K562 (cell line): ENCODE results near the gene MVD. TPM values are rescaled to one million over a fixed set of nuclear protein-coding genes. Genes with fewer than 3 reads are reported as not detected.

Experiments
- CREM ChIP-seq: IDR thresholded peaks from 2 replicates; pipeline ENCODE4 v1.6.1; 2014; ENCODE audit warnings: antibody characterized with exemption, low read depth
- DDX20 ChIP-seq: fragments of 450-650 bp; IDR thresholded peaks from 2 replicates; pipeline ENCODE4 v1.6.1; 2016; ENCODE audit warnings: missing genetic modification characterization, low read depth, mild to moderate bottlenecking, missing compliant biosample characterization, moderate library complexity
- MAFK ChIP-seq: IDR thresholded peaks from 2 replicates; pipeline ENCODE4 v1.6.1; 2011; ENCODE audit warnings: low read length, improper control_type of control experiment
- MEF2D ChIP-seq: conservative IDR thresholded peaks from 2 replicates; pipeline ENCODE4 v1.6.1; 2016; ENCODE audit warnings: low read depth, missing genetic modification characterization, missing compliant biosample characterization
- NR4A1 ChIP-seq, 2 experiments: fragments of 250-450 bp in 1 of 2; fragments of 450-650 bp in 1 of 2; sonication (Bioruptor Pico) in 1 of 2; IDR thresholded peaks; 2 replicates each; pipeline versions ENCODE4 v1.4.0 to v1.6.1; 2016 to 2020; ENCODE audit warnings: mild to moderate bottlenecking in 2 of 2, missing compliant biosample characterization in 1 of 2, missing genetic modification characterization in 1 of 2, moderate library complexity in 1 of 2
- POLR2G ChIP-seq: fragments of 200-400 bp; formaldehyde crosslinking; IDR thresholded peaks from 2 replicates; pipeline ENCODE4 v1.6.1; 2017; ENCODE audit warnings: low read depth, mild to moderate bottlenecking, antibody characterized with exemption, low read length, moderate library complexity
- SMC3 ChIP-seq: conservative IDR thresholded peaks from 2 replicates; pipeline ENCODE4 v1.6.1; 2011; ENCODE audit warnings: low read depth, low read length, improper control_type of control experiment; ENCODE audit not compliant: insufficient read depth
- STAT5A ChIP-seq: IDR thresholded peaks from 2 replicates; pipeline ENCODE4 v1.6.1; 2012; ENCODE audit warnings: low read length, inconsistent platforms, borderline replicate concordance
- THRAP3 ChIP-seq: fragments of 450-650 bp; IDR thresholded peaks from 2 replicates; pipeline ENCODE4 v1.6.1; 2016; ENCODE audit warnings: mild to moderate bottlenecking, inconsistent platforms, borderline replicate concordance
- ZFX ChIP-seq: sonication (generic); formaldehyde crosslinking; IDR thresholded peaks from 2 replicates; pipeline ENCODE4 v1.8.0; 2022; ENCODE audit warnings: mild to moderate bottlenecking, missing genetic modification reagents, moderate library complexity
- ZHX1 ChIP-seq: fragments of 150-350 bp; conservative IDR thresholded peaks from 2 replicates; pipeline ENCODE4 v1.6.1; 2014; ENCODE audit warnings: low read length
- ZKSCAN3 ChIP-seq: fragments of 250-450 bp; sonication (Bioruptor Pico); IDR thresholded peaks from 2 replicates; pipeline ENCODE4 v1.4.0; 2020
- polyA plus RNA-seq, 8 experiments: library from polyadenylated mRNA; depleted of rRNA in 4 of 8; stranded (reverse) in 5 of 8; unstranded in 3 of 8; fragments of >200 nt; fragmentation: Nextera tagmentation in 2 of 8; fragmentation: Illumina TruSeq in 1 of 8; extraction: Ambion mirVana in 2 of 8; extraction: Trizol in 1 of 8; gene quantifications; 2 replicates each; pipeline versions ENCODE4 v1.2.1 to v1.2.3, GENCODE V29; 2011 to 2014; ENCODE audit warnings: inconsistent platforms in 1 of 8, missing spikeins in 1 of 8
- total RNA-seq, 7 experiments: library from RNA; depleted of rRNA in 6 of 7; stranded (reverse); fragments of >200 nt in 6 of 7; fragmentation: Illumina TruSeq in 2 of 7; extraction: Trizol in 2 of 7; gene quantifications; 2 replicates each; pipeline versions ENCODE4 v1.2.1 to v1.2.3, GENCODE V29; 2011 to 2021; ENCODE audit warnings: low replicate concordance in 1 of 7
- TF ChIP-seq, protein P1 (sequence below): fragments of 250-450 bp; sonication (Bioruptor Pico); IDR thresholded peaks from 2 replicates; pipeline ENCODE4 v1.9.0; 2021; ENCODE audit warnings: mild to moderate bottlenecking, inconsistent platforms
- TF ChIP-seq, protein P2 (sequence below): fragments of 250-450 bp; sonication (Bioruptor Pico); IDR thresholded peaks from 2 replicates; pipeline ENCODE4 v1.5.0; 2020; ENCODE audit warnings: mild to moderate bottlenecking, borderline replicate concordance

The MVD gene
- total and polyA plus RNA-seq, 9 of the 15 experiments (the other 6 are each of a cell fraction or from before 2014, with no cell fraction given), result 12.2 to 141 (median 45.3) TPM

- TF ChIP-seq, protein P1, sequence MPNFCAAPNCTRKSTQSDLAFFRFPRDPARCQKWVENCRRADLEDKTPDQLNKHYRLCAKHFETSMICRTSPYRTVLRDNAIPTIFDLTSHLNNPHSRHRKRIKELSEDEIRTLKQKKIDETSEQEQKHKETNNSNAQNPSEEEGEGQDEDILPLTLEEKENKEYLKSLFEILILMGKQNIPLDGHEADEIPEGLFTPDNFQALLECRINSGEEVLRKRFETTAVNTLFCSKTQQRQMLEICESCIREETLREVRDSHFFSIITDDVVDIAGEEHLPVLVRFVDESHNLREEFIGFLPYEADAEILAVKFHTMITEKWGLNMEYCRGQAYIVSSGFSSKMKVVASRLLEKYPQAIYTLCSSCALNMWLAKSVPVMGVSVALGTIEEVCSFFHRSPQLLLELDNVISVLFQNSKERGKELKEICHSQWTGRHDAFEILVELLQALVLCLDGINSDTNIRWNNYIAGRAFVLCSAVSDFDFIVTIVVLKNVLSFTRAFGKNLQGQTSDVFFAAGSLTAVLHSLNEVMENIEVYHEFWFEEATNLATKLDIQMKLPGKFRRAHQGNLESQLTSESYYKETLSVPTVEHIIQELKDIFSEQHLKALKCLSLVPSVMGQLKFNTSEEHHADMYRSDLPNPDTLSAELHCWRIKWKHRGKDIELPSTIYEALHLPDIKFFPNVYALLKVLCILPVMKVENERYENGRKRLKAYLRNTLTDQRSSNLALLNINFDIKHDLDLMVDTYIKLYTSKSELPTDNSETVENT, result no peak
- TF ChIP-seq ZFX (CRISPR knock-in tag) (0 out of 2 replicates have a peak, but pooled peaks have one; percentile 4), ZHX1 (no peak), NR4A1 (CRISPR knock-in tag; IDR thresholded peaks at IDR 0.05) (no peak), NR4A1 (tag; IDR thresholded peaks at IDR 0.05) (no peak), DDX20 (tag) (no peak), SMC3 (peak; percentile 44; the same call in 1 of the 2 replicates), POLR2G (0 out of 2 replicates have a peak, but pooled peaks have one; percentile 6), MEF2D (no peak), THRAP3 (0 out of 2 replicates have a peak, but pooled peaks have one; percentile 44), STAT5A (no peak), ZKSCAN3 (CRISPR knock-in tag) (no peak), MAFK (no peak), CREM (peak; percentile 28; the same call in 1 of the 2 replicates)
- TF ChIP-seq, protein P2, sequence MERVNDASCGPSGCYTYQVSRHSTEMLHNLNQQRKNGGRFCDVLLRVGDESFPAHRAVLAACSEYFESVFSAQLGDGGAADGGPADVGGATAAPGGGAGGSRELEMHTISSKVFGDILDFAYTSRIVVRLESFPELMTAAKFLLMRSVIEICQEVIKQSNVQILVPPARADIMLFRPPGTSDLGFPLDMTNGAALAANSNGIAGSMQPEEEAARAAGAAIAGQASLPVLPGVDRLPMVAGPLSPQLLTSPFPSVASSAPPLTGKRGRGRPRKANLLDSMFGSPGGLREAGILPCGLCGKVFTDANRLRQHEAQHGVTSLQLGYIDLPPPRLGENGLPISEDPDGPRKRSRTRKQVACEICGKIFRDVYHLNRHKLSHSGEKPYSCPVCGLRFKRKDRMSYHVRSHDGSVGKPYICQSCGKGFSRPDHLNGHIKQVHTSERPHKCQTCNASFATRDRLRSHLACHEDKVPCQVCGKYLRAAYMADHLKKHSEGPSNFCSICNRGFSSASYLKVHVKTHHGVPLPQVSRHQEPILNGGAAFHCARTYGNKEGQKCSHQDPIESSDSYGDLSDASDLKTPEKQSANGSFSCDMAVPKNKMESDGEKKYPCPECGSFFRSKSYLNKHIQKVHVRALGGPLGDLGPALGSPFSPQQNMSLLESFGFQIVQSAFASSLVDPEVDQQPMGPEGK (CRISPR knock-in tag), result no peak
These were observed 29.2 kb downstream of the MVD start (continued) for GRCh38 chr16:88633684-88634140.
